B cell (primary cell): ENCODE results near the gene HSFX4.

Experiments used
- CTCF ChIP-seq: fragments of 200-600 bp; IDR thresholded peaks from one replicate; pipeline ENCODE4 v1.8.0; 2022; ENCODE audit warnings: antibody characterized with exemption, mild to moderate bottlenecking
- EZH2 ChIP-seq: IDR thresholded peaks from 2 replicates; pipeline ENCODE4 v1.6.1; 2012; ENCODE audit warnings: borderline replicate concordance, low read depth, mild to moderate bottlenecking, moderate library complexity, low read length; ENCODE audit not compliant: insufficient read depth, poor library complexity, severe bottlenecking

GRCh38 chrX:149961572-149961971 is 32.2 kb downstream of the HSFX4 start:
- TF ChIP-seq CTCF (no peak), EZH2 (no peak)
